ENCODE data around the gene FAM200B.

FAM200B gene

GRCh38 chr4:15738877-15739276 lies 57.2 kb downstream of the FAM200B start:
- DNase-seq, result no peak

All from KG1 (cell line).